ENCODE results near the gene TENT5A. TPM values are rescaled to one million over a fixed set of nuclear protein-coding genes. Genes with fewer than 3 reads are reported as not detected.

The TENT5A gene
- total and polyA plus RNA-seq, 2 donors (not counting 3 experiments of a cell fraction or from before 2014, with no cell fraction given) = 0.26 to 1.2 TPM

DNA sequence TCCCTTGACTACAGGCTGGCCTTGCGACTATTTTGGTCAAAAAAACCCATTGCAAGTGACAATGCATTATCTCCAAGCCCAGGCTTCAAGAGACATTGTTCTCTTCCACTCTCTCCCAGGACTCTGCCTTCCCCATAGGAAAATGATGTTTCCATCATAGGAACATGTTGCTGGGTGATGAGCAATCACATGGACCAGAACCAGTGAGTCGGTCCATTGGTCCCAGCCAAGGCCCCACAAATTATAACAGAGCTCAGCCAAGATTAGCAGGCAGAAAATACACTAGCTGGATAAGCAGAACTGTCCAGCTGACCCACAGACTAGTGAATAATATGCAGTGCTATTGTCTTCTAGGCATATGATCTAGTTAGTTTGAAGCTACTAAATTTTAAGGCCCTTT is 27.4 kb downstream of the TENT5A start:
- intact Hi-C loops (cut with micrococcal nuclease) (no loop called here), dilution Hi-C loops (cut with MboI; ENCODE audit: extremely low pct_ligation_motif_present, low sequenced_read_pairs) (no loop called here)
- CTCF ChIA-PET = no interaction called here
- no peaks in the 10 kb centered on the region for H3K79me2 ChIP-seq (ENCODE audit: control insufficient read depth, insufficient read depth, low read length)
- no peaks in the 10 kb centered on the region for H4K20me1 ChIP-seq (replicated peaks; ENCODE audit: control insufficient read depth, extremely low read depth, insufficient read depth, low read length)
- H3K9me3 ChIP-seq (replicated peaks; ENCODE audit: control insufficient read depth, insufficient read depth, low read length) = no peaks in the 10 kb centered on the region
- no peak overlapping the region for H3K4me2 ChIP-seq (ENCODE audit: insufficient read depth, low read length)
- H3K36me3 ChIP-seq (ENCODE audit: control insufficient read depth in 2 of 2, extremely low read depth in 1 of 2, insufficient read depth in 2 of 2, low read length in 2 of 2) = no peaks in the 10 kb centered on the region
- H3K4me1 ChIP-seq (ENCODE audit: control insufficient read depth, extremely low read depth, insufficient read depth, low read length) = no peaks in the 10 kb centered on the region
- POLR2A ChIA-PET = no interaction called here
- no TSS peak for BruUV-seq (replicated peaks)
- no peak for FAIRE-seq
- H3K9me1 ChIP-seq (replicated peaks; ENCODE audit: control insufficient read depth, extremely low read depth, insufficient read depth, low read length) = no peaks in the 10 kb centered on the region
- TF ChIP-seq, protein P1, sequence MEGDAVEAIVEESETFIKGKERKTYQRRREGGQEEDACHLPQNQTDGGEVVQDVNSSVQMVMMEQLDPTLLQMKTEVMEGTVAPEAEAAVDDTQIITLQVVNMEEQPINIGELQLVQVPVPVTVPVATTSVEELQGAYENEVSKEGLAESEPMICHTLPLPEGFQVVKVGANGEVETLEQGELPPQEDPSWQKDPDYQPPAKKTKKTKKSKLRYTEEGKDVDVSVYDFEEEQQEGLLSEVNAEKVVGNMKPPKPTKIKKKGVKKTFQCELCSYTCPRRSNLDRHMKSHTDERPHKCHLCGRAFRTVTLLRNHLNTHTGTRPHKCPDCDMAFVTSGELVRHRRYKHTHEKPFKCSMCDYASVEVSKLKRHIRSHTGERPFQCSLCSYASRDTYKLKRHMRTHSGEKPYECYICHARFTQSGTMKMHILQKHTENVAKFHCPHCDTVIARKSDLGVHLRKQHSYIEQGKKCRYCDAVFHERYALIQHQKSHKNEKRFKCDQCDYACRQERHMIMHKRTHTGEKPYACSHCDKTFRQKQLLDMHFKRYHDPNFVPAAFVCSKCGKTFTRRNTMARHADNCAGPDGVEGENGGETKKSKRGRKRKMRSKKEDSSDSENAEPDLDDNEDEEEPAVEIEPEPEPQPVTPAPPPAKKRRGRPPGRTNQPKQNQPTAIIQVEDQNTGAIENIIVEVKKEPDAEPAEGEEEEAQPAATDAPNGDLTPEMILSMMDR (IDR thresholded peaks at IDR 0.05; ENCODE audit: extremely low read depth in 1 of 2, insufficient read depth in 1 of 2, low read depth in 1 of 2, low read length in 2 of 2) = no peak
- no peak for TF ChIP-seq MYC (IDR thresholded peaks at IDR 0.05; ENCODE audit: low read depth, low read length)
- no peaks in the 10 kb centered on the region for H3K27me3 ChIP-seq (ENCODE audit: control insufficient read depth in 2 of 2, insufficient read depth in 2 of 2, low read length in 2 of 2)
- H2AFZ ChIP-seq (ENCODE audit: low read depth, low read length) = no peak overlapping the region
- no peak overlapping the region for H3K4me3 ChIP-seq (replicated peaks in 1 of 3; ENCODE audit: insufficient read depth in 1 of 3, low read depth in 1 of 3, low read length in 3 of 3)
- DNase-seq (ENCODE audit: low read depth, low spot score) = no peak
- H3K9ac ChIP-seq (replicated peaks; ENCODE audit: extremely low read depth, insufficient read depth, low read length) = no peak overlapping the region
- no peak overlapping the region for H3K27ac ChIP-seq (ENCODE audit: insufficient read depth, low read depth, low read length)

DNA sequence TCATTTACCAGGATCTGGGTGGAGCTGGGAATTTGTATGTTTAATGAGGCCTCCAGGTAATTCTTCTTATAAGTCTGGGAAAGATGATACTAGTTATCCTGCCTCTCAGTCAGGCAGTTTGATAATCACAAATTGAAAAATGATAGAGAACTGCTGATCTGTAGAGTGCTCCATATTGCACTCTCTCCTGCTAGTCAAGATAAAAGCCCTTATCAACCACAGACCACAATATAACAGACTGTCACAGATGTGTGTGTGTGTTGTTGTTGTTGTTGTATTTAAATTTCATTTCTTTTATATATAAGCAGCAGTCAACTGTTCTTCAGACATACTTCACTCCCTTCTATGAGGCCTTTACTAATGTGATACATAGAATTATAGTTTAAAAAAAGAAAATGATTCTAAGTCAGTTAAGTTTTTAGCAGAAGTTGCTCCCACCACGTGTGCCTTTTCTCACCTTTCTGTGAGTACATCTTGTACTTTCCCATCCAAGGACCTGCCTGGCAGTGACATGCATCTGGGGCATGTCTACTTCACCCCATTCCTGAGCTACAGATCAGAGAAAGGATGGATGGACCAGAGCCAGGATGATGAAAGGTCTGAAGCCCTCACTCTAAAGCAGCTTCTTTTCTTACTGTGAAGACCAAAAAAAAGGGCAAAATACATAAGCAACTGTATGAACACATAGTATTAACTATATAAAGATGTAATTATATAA is 29.8 kb downstream of the TENT5A start:
- Histone ChIP-seq H3K79me2 (ENCODE audit: control insufficient read depth, insufficient read depth, low read length) (no peaks in the 10 kb centered on the region), H3K36me3 (ENCODE audit: control insufficient read depth in 2 of 2, extremely low read depth in 1 of 2, insufficient read depth in 2 of 2, low read length in 2 of 2) (no peaks in the 10 kb centered on the region), H2AFZ (ENCODE audit: low read depth, low read length) (no peak overlapping the region), H3K4me3 (replicated peaks in 1 of 3; ENCODE audit: insufficient read depth in 1 of 3, low read depth in 1 of 3, low read length in 3 of 3) (no peak overlapping the region), H3K27ac (ENCODE audit: insufficient read depth, low read depth, low read length) (no peak overlapping the region), H3K27me3 (ENCODE audit: control insufficient read depth in 2 of 2, insufficient read depth in 2 of 2, low read length in 2 of 2) (no peaks in the 10 kb centered on the region), H3K9me1 (replicated peaks; ENCODE audit: control insufficient read depth, extremely low read depth, insufficient read depth, low read length) (no peaks in the 10 kb centered on the region), H3K4me2 (ENCODE audit: insufficient read depth, low read length) (no peak overlapping the region), H4K20me1 (replicated peaks; ENCODE audit: control insufficient read depth, extremely low read depth, insufficient read depth, low read length) (no peaks in the 10 kb centered on the region), H3K9me3 (replicated peaks; ENCODE audit: control insufficient read depth, insufficient read depth, low read length) (no peaks in the 10 kb centered on the region), H3K9ac (replicated peaks; ENCODE audit: extremely low read depth, insufficient read depth, low read length) (no peak overlapping the region), H3K4me1 (ENCODE audit: control insufficient read depth, extremely low read depth, insufficient read depth, low read length) (no peaks in the 10 kb centered on the region)
- dilution Hi-C loops (cut with MboI; ENCODE audit: extremely low pct_ligation_motif_present, low sequenced_read_pairs) = no loop called here
- TF ChIP-seq POLR2A (IDR thresholded peaks at IDR 0.05; ENCODE audit: low read depth, low read length) (no peak), MYC (IDR thresholded peaks at IDR 0.05; ENCODE audit: low read depth, low read length) (no peak), GATA2 (IDR thresholded peaks at IDR 0.05; ENCODE audit: insufficient read depth, insufficient read length, low read depth, low read length) (no peak), JUN (IDR thresholded peaks at IDR 0.05; ENCODE audit: borderline replicate concordance, insufficient read depth, insufficient read length, low read depth) (no peak), EZH2 (IDR thresholded peaks at IDR 0.05; ENCODE audit: borderline replicate concordance, low read depth, low read length, severe bottlenecking) (no peak), POLR2AphosphoS5 (IDR thresholded peaks at IDR 0.05; ENCODE audit: insufficient read depth, low read depth, low read length) (no peak), FOS (IDR thresholded peaks at IDR 0.05; ENCODE audit: borderline replicate concordance, insufficient read depth, low read length) (no peak)
- TF ChIP-seq, protein P2, sequence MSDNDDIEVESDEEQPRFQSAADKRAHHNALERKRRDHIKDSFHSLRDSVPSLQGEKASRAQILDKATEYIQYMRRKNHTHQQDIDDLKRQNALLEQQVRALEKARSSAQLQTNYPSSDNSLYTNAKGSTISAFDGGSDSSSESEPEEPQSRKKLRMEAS (IDR thresholded peaks at IDR 0.05; ENCODE audit: insufficient read depth, insufficient read length) = no peak
- TF ChIP-seq, protein P1 (IDR thresholded peaks at IDR 0.05; ENCODE audit: extremely low read depth in 1 of 2, insufficient read depth in 1 of 2, low read depth in 1 of 2, low read length in 2 of 2) = no peak
- intact Hi-C loops (cut with micrococcal nuclease) = no loop called here
- FAIRE-seq (no peak), DNase-seq (ENCODE audit: low read depth, low spot score) (no peak)
- ChIA-PET CTCF (interaction anchor here (1.9 kb wide), 1 partner anchor 12 kb away, joined by 7 read pairs; no protein-coding TSS in a partner anchor), POLR2A (no interaction called here)
- no TSS peak for BruUV-seq (replicated peaks)
